Transverse colon (tissue), 4 donors: ENCODE measurements around the gene KCTD15. TPM values are rescaled to one million over a fixed set of nuclear protein-coding genes. Genes with fewer than 3 reads are reported as not detected.

Experiments
- DNase-seq: peaks from one replicate; pipeline ENCODE4 v3.0.0-alpha.2; 2019
- H3K27ac ChIP-seq, 4 donors: fragments of 200-600 bp; sonication (generic); 2 replicates each; pipeline ENCODE4 v1.5.1; 2016 to 2018; ENCODE audit warnings: inconsistent platforms in 4 of 4
- H3K27me3 ChIP-seq: fragments of 200-600 bp; sonication (generic); 2 replicates; pipeline ENCODE4 v1.5.1; 2017; ENCODE audit warnings: inconsistent platforms
- H3K36me3 ChIP-seq, 4 donors: fragments of 200-600 bp; sonication (generic); 2 replicates each; pipeline ENCODE4 v1.5.1; 2017 to 2019; ENCODE audit warnings: inconsistent platforms in 4 of 4
- H3K4me1 ChIP-seq, 4 donors: fragments of 200-600 bp; sonication (generic); 2 replicates each; pipeline ENCODE4 v1.5.1; 2017 to 2020; ENCODE audit warnings: inconsistent platforms in 4 of 4
- H3K4me3 ChIP-seq, 4 donors: fragments of 200-600 bp; sonication (generic); 1 replicate in 1 of 4; 2 replicates in 3 of 4; pipeline versions ENCODE4 v1.5.1 to v1.6.1; 2017 to 2019; ENCODE audit warnings: inconsistent platforms in 4 of 4
- H3K9me3 ChIP-seq, 2 donors: fragments of 200-600 bp; sonication (generic); 2 replicates each; pipeline ENCODE4 v1.5.1; 2017 to 2019; ENCODE audit warnings: inconsistent platforms in 2 of 2
- EP300 ChIP-seq: sonication (generic); formaldehyde crosslinking; IDR thresholded peaks from one replicate; pipeline ENCODE4 v1.6.1; 2017; ENCODE audit warnings: antibody characterized with exemption, low read depth
- POLR2A ChIP-seq: fragments of 450-650 bp; IDR thresholded peaks from one replicate; pipeline ENCODE4 v1.6.1; 2016; ENCODE audit warnings: antibody characterized with exemption, mild to moderate bottlenecking, moderate library complexity
- POLR2AphosphoS5 ChIP-seq, 3 donors: sonication (generic); formaldehyde crosslinking; IDR thresholded peaks; one replicate each; pipeline ENCODE4 v1.6.1; 2016; ENCODE audit warnings: antibody characterized with exemption in 3 of 3
- WGBS, 2 donors: methylation state at CpG; one replicate each; pipeline ENCODE4 v1.1.5; 2018; ENCODE audit warnings: low coverage in 1 of 2; 5-methylcytosine and 5-hydroxymethylcytosine counted together
- in situ Hi-C, 4 donors: fragments of 200-750 bp; cut with MboI; loops; one replicate each; pipeline versions ENCODE4 v1.15.0 to v1.15.1; 2017; ENCODE audit warnings: low sequenced_read_pairs in 3 of 4, low pct_ligation_motif_present in 1 of 4, low pct_unique_long_range_greater_than_20kb in 1 of 4
- intact Hi-C: fragments of 100-400 bp; cut with DNase I; formaldehyde crosslinking; loops from one replicate; pipeline ENCODE4 v1.15.1; 2023; ENCODE audit warnings: low total_unique reads
- total RNA-seq, 4 donors: library from RNA; depleted of rRNA; stranded (reverse); fragments of >200 nt; gene quantifications; one replicate each; pipeline ENCODE4 v1.1.0, GENCODE V29; 2016
- TF ChIP-seq, protein P1 (sequence below), 5 experiments: fragments of 200-600 bp in 3 of 5; fragments of 450-650 bp in 2 of 5; sonication (generic) in 3 of 5; IDR thresholded peaks; 1 replicate in 2 of 5; 2 replicates in 3 of 5; pipeline ENCODE4 v1.5.1; 2016 to 2017; ENCODE audit warnings: antibody characterized with exemption in 5 of 5, inconsistent platforms in 3 of 5, mild to moderate bottlenecking in 2 of 5, moderate library complexity in 1 of 5

The KCTD15 gene
- total RNA-seq, 4 donors from 2014 or later: 28.5 to 158 (median 39.2) TPM

DNA sequence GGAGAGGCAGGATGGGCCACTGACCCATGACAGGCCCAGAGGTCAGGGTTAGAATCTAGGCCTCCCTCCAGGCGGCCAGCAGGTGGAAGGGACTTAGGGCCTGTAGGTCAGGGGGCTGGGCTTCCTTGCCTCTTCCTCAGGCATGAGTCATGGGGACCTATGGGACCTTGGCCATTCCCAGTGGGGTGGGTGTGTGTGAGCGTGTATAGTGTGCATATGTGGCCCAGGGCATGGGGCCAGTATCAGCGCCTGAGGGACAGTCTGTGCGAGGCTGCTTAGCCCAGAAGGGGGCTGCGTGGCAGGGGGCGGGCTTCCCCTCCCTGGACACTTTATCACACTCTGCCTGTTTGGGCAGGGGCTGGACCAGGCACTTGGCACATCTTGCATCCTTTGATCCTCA, 13.3 kb downstream of the KCTD15 start:
- in situ Hi-C loops (no loop called here), intact Hi-C loops (no loop called here)
- Histone ChIP-seq H3K4me1 (peaks cover 6 to 14% (median 12%) of the 10 kb centered on the region in 4 donors), H3K9me3 (no peaks in the 10 kb centered on the region), H3K4me3 (no peak overlapping the region), H3K27ac (no peak overlapping the region), H3K36me3 (no peaks in the 10 kb centered on the region), H3K27me3 (no peaks in the 10 kb centered on the region)
- DNase-seq: no peak
- TF ChIP-seq, protein P1, sequence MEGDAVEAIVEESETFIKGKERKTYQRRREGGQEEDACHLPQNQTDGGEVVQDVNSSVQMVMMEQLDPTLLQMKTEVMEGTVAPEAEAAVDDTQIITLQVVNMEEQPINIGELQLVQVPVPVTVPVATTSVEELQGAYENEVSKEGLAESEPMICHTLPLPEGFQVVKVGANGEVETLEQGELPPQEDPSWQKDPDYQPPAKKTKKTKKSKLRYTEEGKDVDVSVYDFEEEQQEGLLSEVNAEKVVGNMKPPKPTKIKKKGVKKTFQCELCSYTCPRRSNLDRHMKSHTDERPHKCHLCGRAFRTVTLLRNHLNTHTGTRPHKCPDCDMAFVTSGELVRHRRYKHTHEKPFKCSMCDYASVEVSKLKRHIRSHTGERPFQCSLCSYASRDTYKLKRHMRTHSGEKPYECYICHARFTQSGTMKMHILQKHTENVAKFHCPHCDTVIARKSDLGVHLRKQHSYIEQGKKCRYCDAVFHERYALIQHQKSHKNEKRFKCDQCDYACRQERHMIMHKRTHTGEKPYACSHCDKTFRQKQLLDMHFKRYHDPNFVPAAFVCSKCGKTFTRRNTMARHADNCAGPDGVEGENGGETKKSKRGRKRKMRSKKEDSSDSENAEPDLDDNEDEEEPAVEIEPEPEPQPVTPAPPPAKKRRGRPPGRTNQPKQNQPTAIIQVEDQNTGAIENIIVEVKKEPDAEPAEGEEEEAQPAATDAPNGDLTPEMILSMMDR (IDR thresholded peaks at IDR 0.05): no peak
- no peak for TF ChIP-seq POLR2AphosphoS5 (IDR thresholded peaks at IDR 0.05)
- WGBS, 2 donors: 90% methylated on average over 6 of the region's 6 CpGs; no CpG with 5 or more reads in 1 of the 2 donors

DNA sequence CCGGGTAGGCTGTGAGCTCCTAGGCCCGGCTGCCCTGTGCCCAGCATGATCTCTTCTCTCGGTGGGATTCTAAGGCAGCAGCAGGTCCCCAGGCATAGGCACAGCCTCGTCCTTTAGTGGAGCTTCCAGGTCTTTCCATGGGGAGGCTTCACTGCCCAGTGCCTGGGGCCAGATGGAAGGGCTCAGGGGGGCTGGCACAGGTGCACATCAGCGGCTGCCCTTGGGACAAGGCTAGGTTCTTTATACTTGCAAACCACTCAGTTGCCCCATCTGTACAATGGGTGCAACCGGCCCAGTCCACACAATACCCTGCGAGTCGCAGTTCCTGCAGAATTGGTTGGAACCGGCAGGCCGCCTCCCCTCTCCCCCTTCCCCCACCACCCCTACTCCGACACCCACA, 14.2 kb downstream of the KCTD15 start:
- Histone ChIP-seq H3K27me3 (no peaks in the 10 kb centered on the region), H3K9me3 (no peaks in the 10 kb centered on the region), H3K27ac (no peak overlapping the region), H3K4me1 (peaks cover 0 to 7% (median 4%) of the 10 kb centered on the region in 4 donors), H3K36me3 (no peaks in the 10 kb centered on the region), H3K4me3 (no peak overlapping the region)
- no peak for DNase-seq
- in situ Hi-C loops (no loop called here), intact Hi-C loops (no loop called here)
- 92 to 96% methylated on average over 4 to 11 of the region's 11 CpGs for WGBS, 2 donors
- no peak for TF ChIP-seq POLR2AphosphoS5 (IDR thresholded peaks at IDR 0.05)
- no peak for TF ChIP-seq EP300
- no peak for TF ChIP-seq POLR2A
- TF ChIP-seq, protein P1 (IDR thresholded peaks at IDR 0.05): no peak

DNA sequence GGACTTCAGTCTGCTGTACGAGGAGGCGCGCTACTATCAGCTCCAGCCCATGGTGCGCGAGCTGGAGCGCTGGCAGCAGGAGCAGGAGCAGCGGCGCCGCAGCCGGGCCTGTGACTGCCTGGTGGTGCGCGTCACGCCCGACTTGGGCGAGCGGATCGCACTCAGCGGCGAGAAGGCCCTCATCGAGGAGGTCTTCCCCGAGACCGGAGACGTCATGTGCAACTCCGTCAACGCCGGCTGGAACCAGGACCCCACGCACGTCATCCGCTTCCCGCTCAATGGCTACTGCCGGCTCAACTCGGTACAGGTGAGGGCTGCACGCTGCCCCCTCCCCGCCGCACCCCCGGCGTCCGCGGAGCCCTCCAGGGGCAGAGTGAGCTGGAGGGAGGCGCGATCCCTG, 14.6 kb downstream of the KCTD15 start:
- no peaks in the 10 kb centered on the region for H3K27me3 ChIP-seq
- 95% methylated on average over 41 of the region's 41 CpGs; no CpG with 5 or more reads in 1 of the 2 donors for WGBS, 2 donors
- in situ Hi-C loops: no loop called here
- TF ChIP-seq EP300: no peak
- TF ChIP-seq POLR2AphosphoS5 (IDR thresholded peaks at IDR 0.05): no peak
- no peak for TF ChIP-seq POLR2A
- TF ChIP-seq, protein P1 (IDR thresholded peaks at IDR 0.05): no peak
- peaks cover 0 to 7% (median under 1%) of the 10 kb centered on the region in 4 donors for H3K4me1 ChIP-seq
- H3K27ac ChIP-seq: no peak overlapping the region
- no peaks in the 10 kb centered on the region for H3K9me3 ChIP-seq
- no peaks in the 10 kb centered on the region for H3K36me3 ChIP-seq
- intact Hi-C loops: no loop called here
- no peak overlapping the region for H3K4me3 ChIP-seq
- no peak for DNase-seq

DNA sequence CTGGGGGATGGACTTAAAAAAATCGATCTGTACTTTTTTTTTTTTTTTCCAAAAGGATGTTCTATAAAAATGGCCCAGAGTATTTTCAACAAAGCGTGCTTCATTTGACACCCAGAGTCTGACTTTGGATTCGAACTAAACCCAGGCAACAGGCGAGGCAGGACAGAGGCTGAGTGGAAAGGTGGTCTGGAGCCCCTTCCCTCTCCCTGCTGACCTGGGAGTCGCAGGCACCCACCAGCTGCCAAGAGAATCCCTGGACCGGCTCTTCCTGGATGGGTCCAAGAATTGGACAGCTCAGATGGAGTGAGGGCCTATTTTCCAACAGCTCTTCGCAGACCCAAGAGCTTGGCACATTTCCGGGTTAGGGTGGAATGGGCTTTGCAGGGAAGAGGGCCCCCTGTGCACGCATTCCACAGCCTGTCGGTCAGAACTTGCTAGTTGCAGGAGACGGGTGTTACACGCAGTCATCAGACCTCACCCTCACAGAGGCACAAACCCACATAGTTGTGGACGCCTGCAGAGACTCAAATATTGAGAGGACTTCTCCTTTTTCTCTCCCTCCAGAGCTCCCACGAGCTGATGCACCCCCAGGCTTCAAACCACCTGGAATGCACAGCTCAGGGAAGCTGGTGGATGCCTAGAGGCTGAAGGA, 15.2 kb downstream of the KCTD15 start:
- 75 to 84% methylated on average over 4 to 14 of the region's 14 CpGs for WGBS, 2 donors
- intact Hi-C loops: no loop called here
- Histone ChIP-seq H3K4me3 (no peak overlapping the region), H3K4me1 (peaks cover 0 to 6% (median 0%) of the 10 kb centered on the region in 4 donors), H3K36me3 (no peaks in the 10 kb centered on the region), H3K27ac (no peak overlapping the region), H3K27me3 (no peaks in the 10 kb centered on the region), H3K9me3 (no peaks in the 10 kb centered on the region)
- TF ChIP-seq, protein P1 (IDR thresholded peaks at IDR 0.05): no peak
- TF ChIP-seq POLR2A: no peak
- TF ChIP-seq EP300: no peak
- TF ChIP-seq POLR2AphosphoS5 (IDR thresholded peaks at IDR 0.05): no peak
- in situ Hi-C loops: no loop called here
- DNase-seq: no peak
